Omental fat pad (tissue), 4 donors: ENCODE data around the gene WDFY1. TPM values are rescaled to one million over a fixed set of nuclear protein-coding genes. Genes with fewer than 3 reads are reported as not detected.

ENCODE experiments used
- ATAC-seq: fragments of 150-250 bp; one replicate; pipeline ENCODE4 v1.9.1; 2016; ENCODE audit warnings: mild to moderate bottlenecking, moderate library complexity; ENCODE audit not compliant: low FRiP score
- DNase-seq: peaks from one replicate; pipeline ENCODE4 v3.0.0-alpha.2; 2019; ENCODE audit warnings: low spot score
- CTCF ChIP-seq, 3 donors: fragments of 450-650 bp; IDR thresholded peaks; one replicate each; pipeline ENCODE4 v1.5.1; 2016 to 2017; ENCODE audit warnings: antibody characterized with exemption in 3 of 3, mild to moderate bottlenecking in 3 of 3, moderate library complexity in 2 of 3
- total RNA-seq, 4 donors: library from RNA; depleted of rRNA; stranded (reverse); fragments of >200 nt; gene quantifications; one replicate each; pipeline ENCODE4 v1.1.0, GENCODE V29; 2016

The WDFY1 gene
- total RNA-seq, 4 donors from 2014 or later, result 44.7 to 85.6 (median 54.2) TPM

GRCh38 chr2:223957092-223957851 is 12.1 kb upstream of the WDFY1 start, which contains the start of gene MRPL44:
Gene MRPL44, plus strand, starts transcription at chr2:223957463. Its CDS starts 10 bp downstream, at chr2:223957473.
- ATAC-seq, result peak; percentile 94
- TF ChIP-seq CTCF (IDR thresholded peaks at IDR 0.05), result no peak

GRCh38 chr2:223956300-223956699 is 11.2 kb upstream of the WDFY1 start:
- ATAC-seq (no peak), DNase-seq (no peak)
- no peak for TF ChIP-seq CTCF (IDR thresholded peaks at IDR 0.05)

More at GRCh38 chr2:223957092-223957851, 12.1 kb upstream of the WDFY1 start, which contains the start of gene MRPL44:
- peak; percentile 81 for DNase-seq

GRCh38 chr2:223954401-223954800 is 9.3 kb upstream of the WDFY1 start:
- TF ChIP-seq CTCF (IDR thresholded peaks at IDR 0.05), result no peak
- peak; percentile 45 for ATAC-seq
- DNase-seq, result no peak

GRCh38 chr2:223952280-223952968 is 7.3 kb upstream of the WDFY1 start:
- no peak for TF ChIP-seq CTCF (IDR thresholded peaks at IDR 0.05)
- ATAC-seq, result no peak
- DNase-seq, result no peak

- DNase-seq (no peak), ATAC-seq (no peak)
- no peak for TF ChIP-seq CTCF (IDR thresholded peaks at IDR 0.05)
Measured at GRCh38 chr2:223950448-223951347, 5.6 kb upstream of the WDFY1 start.

- DNase-seq (no peak), ATAC-seq (no peak)
- no peak for TF ChIP-seq CTCF (IDR thresholded peaks at IDR 0.05)
Measured at GRCh38 chr2:223949241-223949840, 4.2 kb upstream of the WDFY1 start.
